Transverse colon (tissue), 4 donors: Measurements from ENCODE around the gene GTPBP1.
A peak's percentile ranks its signal among the peaks of the same experiment; 100 is the strongest.

Experiments
- EP300 ChIP-seq: sonication (generic); formaldehyde crosslinking; IDR thresholded peaks from one replicate; pipeline ENCODE4 v1.6.1; 2017; ENCODE audit warnings: antibody characterized with exemption, low read depth
- POLR2A ChIP-seq: fragments of 450-650 bp; IDR thresholded peaks from one replicate; pipeline ENCODE4 v1.6.1; 2016; ENCODE audit warnings: antibody characterized with exemption, mild to moderate bottlenecking, moderate library complexity
- POLR2AphosphoS5 ChIP-seq, 3 donors: sonication (generic); formaldehyde crosslinking; IDR thresholded peaks; one replicate each; pipeline ENCODE4 v1.6.1; 2016; ENCODE audit warnings: antibody characterized with exemption in 3 of 3
- TF ChIP-seq, protein P1 (sequence below), 5 experiments: fragments of 200-600 bp in 3 of 5; fragments of 450-650 bp in 2 of 5; sonication (generic) in 3 of 5; IDR thresholded peaks; 1 replicate in 2 of 5; 2 replicates in 3 of 5; pipeline ENCODE4 v1.5.1; 2016 to 2017; ENCODE audit warnings: antibody characterized with exemption in 5 of 5, inconsistent platforms in 3 of 5, mild to moderate bottlenecking in 2 of 5, moderate library complexity in 1 of 5

- TF ChIP-seq, protein P1, sequence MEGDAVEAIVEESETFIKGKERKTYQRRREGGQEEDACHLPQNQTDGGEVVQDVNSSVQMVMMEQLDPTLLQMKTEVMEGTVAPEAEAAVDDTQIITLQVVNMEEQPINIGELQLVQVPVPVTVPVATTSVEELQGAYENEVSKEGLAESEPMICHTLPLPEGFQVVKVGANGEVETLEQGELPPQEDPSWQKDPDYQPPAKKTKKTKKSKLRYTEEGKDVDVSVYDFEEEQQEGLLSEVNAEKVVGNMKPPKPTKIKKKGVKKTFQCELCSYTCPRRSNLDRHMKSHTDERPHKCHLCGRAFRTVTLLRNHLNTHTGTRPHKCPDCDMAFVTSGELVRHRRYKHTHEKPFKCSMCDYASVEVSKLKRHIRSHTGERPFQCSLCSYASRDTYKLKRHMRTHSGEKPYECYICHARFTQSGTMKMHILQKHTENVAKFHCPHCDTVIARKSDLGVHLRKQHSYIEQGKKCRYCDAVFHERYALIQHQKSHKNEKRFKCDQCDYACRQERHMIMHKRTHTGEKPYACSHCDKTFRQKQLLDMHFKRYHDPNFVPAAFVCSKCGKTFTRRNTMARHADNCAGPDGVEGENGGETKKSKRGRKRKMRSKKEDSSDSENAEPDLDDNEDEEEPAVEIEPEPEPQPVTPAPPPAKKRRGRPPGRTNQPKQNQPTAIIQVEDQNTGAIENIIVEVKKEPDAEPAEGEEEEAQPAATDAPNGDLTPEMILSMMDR (IDR thresholded peaks at IDR 0.05): peak; percentile 76 to 89 (median 85)
- TF ChIP-seq POLR2A: no peak
- no peak for TF ChIP-seq POLR2AphosphoS5 (IDR thresholded peaks at IDR 0.05)
- TF ChIP-seq EP300: no peak
Measured at GRCh38 chr22:38733329-38733723, 27.6 kb downstream of the GTPBP1 start.
